ENCODE data around the gene MAP3K3. TPM values are rescaled to one million over a fixed set of nuclear protein-coding genes. Genes with fewer than 3 reads are reported as not detected.

The MAP3K3 gene
- total and polyA plus RNA-seq, 9 of the 15 experiments (the other 6 are each of a cell fraction or from before 2014, with no cell fraction given) = 0.69 to 16.5 (median 12.1) TPM

GRCh38 chr17:63613663-63614062 lies 8.6 kb upstream of the MAP3K3 start:
- Histone ChIP-seq H3K27ac (ENCODE audit: extremely low read depth, low read depth, low read length) (no peak overlapping the region), H2AFZ (ENCODE audit: low read depth, low read length) (no peak overlapping the region), H3K27me3 (ENCODE audit: control insufficient read depth in 2 of 2, insufficient read depth in 2 of 2, low read length in 2 of 2) (no peaks in the 10 kb centered on the region), H3K9me3 (replicated peaks; ENCODE audit: control insufficient read depth, insufficient read depth, low read depth, low read length) (no peaks in the 10 kb centered on the region), H3K4me3 (no peak overlapping the region), H3K4me1 (replicated peaks in 1 of 2; ENCODE audit: control insufficient read depth in 2 of 2, insufficient read depth in 2 of 2, low read length in 2 of 2) (no peaks in the 10 kb centered on the region), H3K4me2 (ENCODE audit: insufficient read depth, low read length) (no peak overlapping the region), H3K79me2 (ENCODE audit: control insufficient read depth, insufficient read depth, low read length) (no peaks in the 10 kb centered on the region), H4K20me1 (replicated peaks; ENCODE audit: control insufficient read depth, insufficient read depth, low read length) (no peaks in the 10 kb centered on the region), H3K36me3 (ENCODE audit: control insufficient read depth, insufficient read depth, low read length) (peaks cover 7% of the 10 kb centered on the region; the same call in 2 of the 3 replicates), H3K9me1 (ENCODE audit: control insufficient read depth, insufficient read depth, low read length) (no peaks in the 10 kb centered on the region), H3K9ac (ENCODE audit: insufficient read depth in 1 of 2, low read depth in 2 of 2, low read length in 2 of 2) (no peak overlapping the region)
- FAIRE-seq = no peak
- CTCF ChIA-PET (ENCODE audit: low intra/inter-chr PET ratio) = no interaction called here
- 54% methylated on average over 2 of the region's 2 CpGs for WGBS (ENCODE audit: insufficient coverage, low coverage, missing lambda C conversion rate)
- POLR2A ChIA-PET = interaction anchor here (0.7 to 3.4 kb wide), 3 partner anchors 8 to 20 kb away, joined by 3 to 14 read pairs (median 5); partner anchors contain the start of gene MAP3K3
- BruUV-seq (replicated peaks) = no TSS peak
- in situ Hi-C loops (cut with MboI) (no loop called here), intact Hi-C loops (cut with micrococcal nuclease) (loop anchor here (5.0 kb wide), 2 partner anchors 131 to 531 kb away; no protein-coding TSS in a partner anchor)
- TF ChIP-seq HCFC1 (IDR thresholded peaks at IDR 0.05; ENCODE audit: low read depth, low read length) (no peak), NFXL1 (CRISPR knock-in tag; IDR thresholded peaks at IDR 0.05) (no peak), MXD1 (CRISPR knock-in tag; IDR thresholded peaks at IDR 0.05; ENCODE audit: borderline replicate concordance, poor library complexity, severe bottlenecking) (no peak), EWSR1 (IDR thresholded peaks at IDR 0.05; ENCODE audit: borderline replicate concordance, low read depth, partially characterized antibody) (no peak), NCOA2 (IDR thresholded peaks at IDR 0.05; ENCODE audit: partially characterized antibody in 2 of 2) (no peak), SREBF2 (CRISPR knock-in tag; IDR thresholded peaks at IDR 0.05) (no peak), CREBBP (IDR thresholded peaks at IDR 0.05; ENCODE audit: low read depth, low read length) (no peak), FOXK2 (conservative IDR thresholded peaks at IDR 0.05 in 1 of 2, IDR thresholded peaks at IDR 0.05 in 1 of 2; ENCODE audit: low read depth in 2 of 2) (no peak), DACH1 (IDR thresholded peaks at IDR 0.05; ENCODE audit: partially characterized antibody) (no peak), TFE3 (CRISPR knock-in tag; IDR thresholded peaks at IDR 0.05) (no peak)
- DNase-seq (ENCODE audit: extremely low read depth in 1 of 4, low spot score in 3 of 4) = no peak
- ATAC-seq = no peak
